Measurements from ENCODE around the gene ZC3H12A. TPM values are rescaled to one million over a fixed set of nuclear protein-coding genes. Genes with fewer than 3 reads are reported as not detected.
A peak's percentile ranks its signal among the peaks of the same experiment; 100 is the strongest.

Gene ZC3H12A
- total RNA-seq, 2 donors from 2014 or later = 12.2 to 31.6 TPM

DNA sequence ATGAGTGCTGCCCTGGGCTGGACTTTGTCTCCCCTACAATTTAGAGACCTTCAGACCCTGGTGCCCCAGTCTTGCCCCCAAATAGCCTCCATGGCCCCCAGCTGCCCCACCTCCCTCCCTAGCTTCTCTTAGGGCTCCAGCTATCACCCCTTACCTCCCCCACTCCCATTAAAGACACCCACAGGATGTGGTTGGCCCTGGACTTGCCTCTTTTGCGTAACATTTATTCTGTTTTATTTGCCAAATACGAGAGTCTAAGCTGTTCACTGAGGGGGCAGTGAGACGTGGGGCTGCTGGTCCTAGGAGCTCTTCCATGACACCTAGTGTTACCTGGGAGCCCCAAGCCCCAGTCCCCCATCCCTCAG lies 4.5 kb downstream of the ZC3H12A start:
- no peak for DNase-seq
- Histone ChIP-seq H3K27me3 (no peaks in the 10 kb centered on the region), H3K27ac (peak overlapping the region; percentile 92 to 97 (median 96)), H3K4me3 (no peak overlapping the region), H3K9me3 (no peaks in the 10 kb centered on the region), H3K36me3 (replicated peaks in 1 of 2; ENCODE audit: insufficient read depth in 1 of 2, low read depth in 2 of 2) (peaks cover 21 to 26% of the 10 kb centered on the region in 2 donors), H3K4me1 (peaks cover 82% of the 10 kb centered on the region)
- 18 to 21% methylated on average over 3 of the region's 3 CpGs for WGBS, 2 donors
- TF ChIP-seq, protein P1, sequence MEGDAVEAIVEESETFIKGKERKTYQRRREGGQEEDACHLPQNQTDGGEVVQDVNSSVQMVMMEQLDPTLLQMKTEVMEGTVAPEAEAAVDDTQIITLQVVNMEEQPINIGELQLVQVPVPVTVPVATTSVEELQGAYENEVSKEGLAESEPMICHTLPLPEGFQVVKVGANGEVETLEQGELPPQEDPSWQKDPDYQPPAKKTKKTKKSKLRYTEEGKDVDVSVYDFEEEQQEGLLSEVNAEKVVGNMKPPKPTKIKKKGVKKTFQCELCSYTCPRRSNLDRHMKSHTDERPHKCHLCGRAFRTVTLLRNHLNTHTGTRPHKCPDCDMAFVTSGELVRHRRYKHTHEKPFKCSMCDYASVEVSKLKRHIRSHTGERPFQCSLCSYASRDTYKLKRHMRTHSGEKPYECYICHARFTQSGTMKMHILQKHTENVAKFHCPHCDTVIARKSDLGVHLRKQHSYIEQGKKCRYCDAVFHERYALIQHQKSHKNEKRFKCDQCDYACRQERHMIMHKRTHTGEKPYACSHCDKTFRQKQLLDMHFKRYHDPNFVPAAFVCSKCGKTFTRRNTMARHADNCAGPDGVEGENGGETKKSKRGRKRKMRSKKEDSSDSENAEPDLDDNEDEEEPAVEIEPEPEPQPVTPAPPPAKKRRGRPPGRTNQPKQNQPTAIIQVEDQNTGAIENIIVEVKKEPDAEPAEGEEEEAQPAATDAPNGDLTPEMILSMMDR (IDR thresholded peaks at IDR 0.05) = no peak
- no peak for TF ChIP-seq POLR2A (IDR thresholded peaks at IDR 0.05)
- ATAC-seq = no peak
- intact Hi-C loops (cut with DNase I) = no loop called here

DNA sequence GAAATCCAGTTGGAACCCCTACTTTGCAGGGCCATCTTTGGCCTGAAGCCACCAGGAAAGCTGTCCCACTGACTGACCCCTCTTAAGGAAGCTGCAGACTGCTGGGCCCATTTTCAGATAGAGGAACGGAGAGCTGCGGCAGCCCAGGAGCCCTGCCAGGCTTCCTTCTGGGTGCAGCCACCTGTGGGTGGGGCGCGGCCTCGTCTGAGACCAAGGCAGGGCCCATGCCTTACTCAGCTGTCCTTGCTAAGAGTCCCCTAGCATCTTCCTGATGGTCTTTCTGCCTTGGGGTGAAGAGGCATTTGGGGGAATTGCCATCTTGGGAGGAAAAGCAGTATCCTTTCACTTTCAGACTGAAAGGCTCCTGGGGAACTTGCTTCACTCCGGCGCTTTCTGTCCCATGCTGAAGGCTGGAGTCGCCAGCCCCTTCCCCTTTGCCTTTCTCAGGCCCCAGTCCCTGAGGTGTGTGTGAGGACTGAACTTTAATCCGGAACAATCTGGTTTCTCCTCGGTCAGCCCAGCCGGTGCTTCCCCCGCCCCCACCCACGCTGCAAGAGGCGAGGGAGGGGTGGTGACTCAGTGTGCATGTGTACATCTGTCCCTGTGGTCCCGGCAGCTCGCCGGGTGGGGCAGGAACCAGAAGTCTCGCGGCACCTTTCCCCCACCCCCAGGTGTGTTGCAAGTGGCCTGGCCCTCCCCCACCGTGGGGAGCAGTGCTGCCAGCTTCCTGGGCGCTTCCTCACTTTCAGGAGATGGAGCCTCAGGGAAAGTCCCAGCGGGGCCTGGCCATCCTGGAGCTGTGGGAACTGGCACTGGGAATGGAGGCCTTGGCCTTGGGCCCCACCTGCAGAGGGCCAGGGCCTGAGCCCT lies 5.1 kb downstream of the ZC3H12A start:
- peak overlapping the region; percentile 92 to 97 (median 96) for H3K27ac ChIP-seq
- peaks cover 88% of the 10 kb centered on the region for H3K4me1 ChIP-seq
- H3K27me3 ChIP-seq = no peaks in the 10 kb centered on the region
- peak; percentile 70 for ATAC-seq
- TF ChIP-seq, protein P1 (IDR thresholded peaks at IDR 0.05) = no peak
- peak; percentile 54 to 70 (median 60) for TF ChIP-seq POLR2A (IDR thresholded peaks at IDR 0.05)
- H3K4me3 ChIP-seq = no peak overlapping the region
- peaks cover 21 to 26% of the 10 kb centered on the region in 2 donors for H3K36me3 ChIP-seq (replicated peaks in 1 of 2; ENCODE audit: insufficient read depth in 1 of 2, low read depth in 2 of 2)
- H3K9me3 ChIP-seq = no peaks in the 10 kb centered on the region
- WGBS, 2 donors = 0 to 5% methylated on average over 5 to 22 of the region's 22 CpGs
- peak; percentile 89 to 98 (median 94) for DNase-seq
- intact Hi-C loops (cut with DNase I) = no loop called here

DNA sequence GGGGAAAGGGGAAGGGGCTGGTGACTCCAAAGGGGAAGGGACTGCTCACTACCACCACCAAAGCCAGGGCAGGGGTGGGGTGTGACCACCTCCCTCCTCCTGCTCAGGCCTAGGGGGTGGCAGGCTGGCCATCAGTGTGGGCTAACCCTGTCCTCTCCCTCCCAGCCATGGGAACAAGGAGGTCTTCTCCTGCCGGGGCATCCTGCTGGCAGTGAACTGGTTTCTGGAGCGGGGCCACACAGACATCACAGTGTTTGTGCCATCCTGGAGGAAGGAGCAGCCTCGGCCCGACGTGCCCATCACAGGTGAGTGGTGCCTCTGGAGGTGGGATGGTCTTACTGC lies 5.7 kb downstream of the ZC3H12A start:
- H3K27me3 ChIP-seq = no peaks in the 10 kb centered on the region
- intact Hi-C loops (cut with DNase I) = no loop called here
- H3K9me3 ChIP-seq = no peaks in the 10 kb centered on the region
- DNase-seq (peak in 1 of 4 donors; percentile 38), ATAC-seq (no peak)
- H3K4me3 ChIP-seq = no peak overlapping the region
- peaks cover 93% of the 10 kb centered on the region for H3K4me1 ChIP-seq
- H3K27ac ChIP-seq = peak overlapping the region; percentile 92 to 97 (median 96)
- WGBS, 2 donors = 71% methylated on average over 5 of the region's 5 CpGs; no CpG with 5 or more reads in 1 of the 2 donors
- H3K36me3 ChIP-seq (replicated peaks in 1 of 2; ENCODE audit: insufficient read depth in 1 of 2, low read depth in 2 of 2) = peaks cover 21 to 26% of the 10 kb centered on the region in 2 donors
- TF ChIP-seq, protein P1 (IDR thresholded peaks at IDR 0.05) = no peak
- no peak for TF ChIP-seq POLR2A (IDR thresholded peaks at IDR 0.05)

DNA sequence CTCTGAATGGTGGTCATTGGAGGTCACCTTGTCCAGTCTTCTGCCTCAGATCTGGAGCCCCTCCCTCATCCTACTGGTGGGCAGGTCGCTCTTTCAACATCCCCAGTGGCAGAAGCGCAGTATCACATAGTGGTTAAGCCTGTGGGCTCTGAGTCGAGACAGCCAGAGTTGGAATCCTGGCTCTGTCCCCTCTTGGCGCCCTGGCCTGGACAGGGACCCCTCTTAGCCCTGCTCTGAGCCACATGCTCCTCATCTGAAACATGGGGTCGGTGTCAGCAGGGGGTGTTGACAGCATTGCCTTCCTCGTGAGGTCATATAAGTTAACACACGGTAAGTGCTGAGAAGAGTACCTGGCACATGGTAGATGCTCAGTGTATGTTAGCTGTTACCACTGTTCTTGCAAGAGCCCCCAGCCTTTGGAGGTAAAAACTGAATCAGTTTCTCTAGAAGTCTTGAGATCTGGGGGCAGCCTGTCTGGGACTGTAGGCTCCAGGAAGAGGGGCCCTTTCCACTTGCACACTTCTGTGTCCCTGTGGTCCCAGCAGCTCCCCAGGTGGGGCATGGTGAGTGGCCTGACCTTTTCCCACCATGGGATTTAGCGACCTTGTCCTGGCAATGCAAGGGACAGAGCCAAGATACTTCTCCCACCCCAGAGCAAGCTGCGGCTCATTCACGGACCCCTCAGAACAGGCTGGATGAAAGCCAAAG lies 6.4 kb downstream of the ZC3H12A start:
- intact Hi-C loops (cut with DNase I) = no loop called here
- DNase-seq (no peak), ATAC-seq (no peak)
- no peak for TF ChIP-seq POLR2A (IDR thresholded peaks at IDR 0.05)
- TF ChIP-seq, protein P1 (IDR thresholded peaks at IDR 0.05) = no peak
- H3K4me1 ChIP-seq = peaks cover 93% of the 10 kb centered on the region
- H3K9me3 ChIP-seq = no peaks in the 10 kb centered on the region
- H3K27me3 ChIP-seq = no peaks in the 10 kb centered on the region
- peak overlapping the region in 3 of 4 donors; percentile 95 to 97 (median 96) for H3K27ac ChIP-seq
- 82 to 93% methylated on average over 3 to 10 of the region's 10 CpGs for WGBS, 2 donors
- H3K4me3 ChIP-seq = no peak overlapping the region
- peaks cover 21 to 26% of the 10 kb centered on the region in 2 donors for H3K36me3 ChIP-seq (replicated peaks in 1 of 2; ENCODE audit: insufficient read depth in 1 of 2, low read depth in 2 of 2)
